Measurements from ENCODE around the gene GRIN3B. TPM values are rescaled to one million over a fixed set of nuclear protein-coding genes. Genes with fewer than 3 reads are reported as not detected.
A peak's percentile ranks its signal among the peaks of the same experiment; 100 is the strongest.

GRIN3B gene
- total and polyA plus RNA-seq, 2 experiments from 2014 or later, result 0.54 TPM; not detected in 1

DNA sequence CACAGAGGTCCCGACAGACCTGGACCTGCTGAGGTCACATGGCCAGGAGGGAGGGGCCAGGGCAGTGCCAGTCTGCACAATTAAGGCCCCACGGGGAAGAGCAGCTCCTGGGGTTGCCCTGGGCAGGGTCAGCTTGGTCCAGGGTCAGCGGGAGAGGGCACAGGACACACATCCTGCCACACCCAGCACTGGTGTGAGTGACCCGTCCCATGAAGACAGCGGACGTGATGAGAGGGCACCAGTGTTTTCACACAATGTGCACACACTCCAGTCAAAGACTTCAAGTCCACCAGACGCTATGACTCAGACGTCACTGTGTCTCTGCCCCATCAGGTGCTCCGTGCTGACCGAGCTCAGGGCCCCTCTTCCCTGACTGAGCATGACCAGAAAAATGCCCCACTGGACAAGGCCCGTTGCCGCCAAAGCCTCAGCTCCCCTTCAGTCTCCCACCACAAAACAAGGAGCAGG is 16.5 kb downstream of the GRIN3B start:
- Histone ChIP-seq H3K4me1 (ENCODE audit: insufficient read depth) (peaks cover 33% of the 10 kb centered on the region), H3K27me3 (replicated peaks; ENCODE audit: insufficient read depth) (no peaks in the 10 kb centered on the region), H3K9ac (peak overlapping the region; percentile 49), H3K27ac (peak overlapping the region; percentile 64), H3K4me2 (ENCODE audit: unreplicated experiment) (peak overlapping the region; percentile 46), H3K9me3 (ENCODE audit: low read depth) (no peaks in the 10 kb centered on the region), H3K79me2 (ENCODE audit: insufficient read depth) (peaks cover 92% of the 10 kb centered on the region), H2AFZ (no peak overlapping the region), H3F3A (ENCODE audit: insufficient read depth) (peaks cover under 1% of the 10 kb centered on the region; the same call in 1 of the 2 replicates), H3K4me3 (0 out of 2 replicates have a peak overlapping the region, but pooled peaks have one; percentile 3), H4K20me1 (ENCODE audit: insufficient read depth) (no peaks in the 10 kb centered on the region; the same call in 1 of the 2 replicates), H3K36me3 (ENCODE audit: low read depth) (no peaks in the 10 kb centered on the region), H3K9me2 (ENCODE audit: insufficient read depth) (no peaks in the 10 kb centered on the region)
- 23 to 26% methylated on average over 11 to 12 of the region's 12 CpGs for WGBS, 2 experiments (ENCODE audit: low coverage in 1 of 2, low lambda C conversion rate in 2 of 2, missing lambda C conversion rate in 2 of 2)
- DNase-seq, result peak; percentile 89
- TF ChIP-seq EZH2phosphoT487 (IDR thresholded peaks at IDR 0.05; ENCODE audit: insufficient read depth, low read depth) (no peak), EZH2 (IDR thresholded peaks at IDR 0.05; ENCODE audit: insufficient read depth, poor library complexity, severe bottlenecking) (no peak)
- in situ Hi-C loops (cut with MboI), result no loop called here

DNA sequence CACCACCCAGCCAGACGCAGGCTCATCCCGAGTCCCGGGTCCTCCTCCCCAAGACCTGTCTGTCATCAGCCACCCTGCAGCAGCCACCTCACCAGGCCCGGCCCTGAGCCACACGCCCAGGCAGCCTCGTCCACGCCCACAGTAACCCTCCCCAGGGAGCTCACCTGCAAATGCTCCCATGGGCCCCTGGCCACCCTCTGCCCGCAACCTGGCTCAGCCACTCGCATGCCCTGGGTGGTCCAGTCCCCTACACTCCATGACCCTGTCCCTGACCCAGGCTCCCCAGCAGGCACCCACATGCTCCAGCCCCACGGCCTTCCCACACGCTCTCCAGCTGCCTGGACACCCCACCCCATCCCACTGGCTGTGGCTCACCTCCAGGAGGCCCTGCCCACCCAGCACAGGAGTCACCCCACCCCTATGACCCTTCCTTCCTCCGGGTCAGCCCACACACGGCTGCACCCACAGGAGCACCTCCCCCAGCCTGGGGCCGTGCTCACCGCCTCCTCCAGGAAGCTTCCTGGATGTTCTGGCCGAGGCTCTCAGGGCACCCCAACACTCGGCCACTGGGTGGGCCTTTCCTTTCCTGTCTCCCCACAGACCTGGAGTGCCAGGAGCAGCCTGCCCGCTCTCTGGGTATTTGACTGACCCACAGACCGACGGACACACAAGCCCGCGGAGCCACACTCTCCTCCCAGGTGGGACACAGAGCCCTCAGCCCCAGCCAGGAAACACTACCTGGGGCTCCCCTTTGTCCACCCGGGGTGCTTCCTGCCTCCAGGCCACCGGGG is 17.1 kb downstream of the GRIN3B start:
- peak overlapping the region; percentile 46 for H3K4me2 ChIP-seq (ENCODE audit: unreplicated experiment)
- 55 to 58% methylated on average over 22 to 24 of the region's 24 CpGs for WGBS, 2 experiments (ENCODE audit: low coverage in 1 of 2, low lambda C conversion rate in 2 of 2, missing lambda C conversion rate in 2 of 2)
- no peak for DNase-seq
- no peaks in the 10 kb centered on the region for H3K9me3 ChIP-seq (ENCODE audit: low read depth)
- H2AFZ ChIP-seq, result no peak overlapping the region
- H3K36me3 ChIP-seq (ENCODE audit: low read depth), result no peaks in the 10 kb centered on the region
- TF ChIP-seq EZH2 (IDR thresholded peaks at IDR 0.05; ENCODE audit: insufficient read depth, poor library complexity, severe bottlenecking), result no peak
- TF ChIP-seq EZH2phosphoT487 (IDR thresholded peaks at IDR 0.05; ENCODE audit: insufficient read depth, low read depth), result no peak
- peaks cover 33% of the 10 kb centered on the region for H3K4me1 ChIP-seq (ENCODE audit: insufficient read depth)
- peaks cover 86% of the 10 kb centered on the region for H3K79me2 ChIP-seq (ENCODE audit: insufficient read depth)
- in situ Hi-C loops (cut with MboI), result no loop called here
- H3F3A ChIP-seq (ENCODE audit: insufficient read depth), result peaks cover 7% of the 10 kb centered on the region
- peak overlapping the region; percentile 64 for H3K27ac ChIP-seq
- no peaks in the 10 kb centered on the region for H3K9me2 ChIP-seq (ENCODE audit: insufficient read depth)
- H3K9ac ChIP-seq, result peak overlapping the region; percentile 49
- H4K20me1 ChIP-seq (ENCODE audit: insufficient read depth), result no peaks in the 10 kb centered on the region; the same call in 1 of the 2 replicates
- 0 out of 2 replicates have a peak overlapping the region, but pooled peaks have one; percentile 3 for H3K4me3 ChIP-seq
- no peaks in the 10 kb centered on the region for H3K27me3 ChIP-seq (replicated peaks; ENCODE audit: insufficient read depth)

DNA sequence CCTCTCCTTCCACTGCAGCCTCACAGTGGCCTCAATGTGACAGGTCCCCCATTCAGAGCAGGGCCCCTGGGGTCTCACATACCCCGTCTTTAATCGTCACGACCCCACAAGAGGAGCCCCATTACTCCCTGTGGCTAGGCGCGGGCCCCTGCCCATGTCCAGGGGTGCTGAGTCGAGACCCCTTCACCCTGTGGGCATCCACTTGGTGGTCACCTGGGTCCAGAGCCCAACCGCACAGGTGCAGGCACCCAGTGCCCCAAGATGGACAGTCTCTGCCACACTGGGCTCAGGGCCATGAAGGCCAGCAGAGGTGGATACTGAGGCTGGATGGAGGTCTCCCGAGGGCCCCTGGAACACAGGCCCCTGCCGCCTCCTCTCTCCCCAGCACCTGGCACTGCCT is 17.7 kb downstream of the GRIN3B start:
- Histone ChIP-seq H3K79me2 (ENCODE audit: insufficient read depth) (peaks cover 80% of the 10 kb centered on the region), H4K20me1 (ENCODE audit: insufficient read depth) (no peaks in the 10 kb centered on the region; the same call in 1 of the 2 replicates), H3K4me3 (no peak overlapping the region), H3K27me3 (replicated peaks; ENCODE audit: insufficient read depth) (no peaks in the 10 kb centered on the region), H3K9me3 (ENCODE audit: low read depth) (no peaks in the 10 kb centered on the region), H3K9me2 (ENCODE audit: insufficient read depth) (no peaks in the 10 kb centered on the region), H2AFZ (no peak overlapping the region), H3F3A (ENCODE audit: insufficient read depth) (peaks cover 13% of the 10 kb centered on the region), H3K36me3 (ENCODE audit: low read depth) (no peaks in the 10 kb centered on the region), H3K4me1 (ENCODE audit: insufficient read depth) (peaks cover 33% of the 10 kb centered on the region), H3K4me2 (ENCODE audit: unreplicated experiment) (no peak overlapping the region), H3K9ac (peak overlapping the region; percentile 94; the same call in 1 of the 2 replicates), H3K27ac (peak overlapping the region; percentile 64; the same call in 1 of the 2 replicates)
- TF ChIP-seq EZH2phosphoT487 (IDR thresholded peaks at IDR 0.05; ENCODE audit: insufficient read depth, low read depth), result no peak
- no peak for TF ChIP-seq EZH2 (IDR thresholded peaks at IDR 0.05; ENCODE audit: insufficient read depth, poor library complexity, severe bottlenecking)
- in situ Hi-C loops (cut with MboI), result no loop called here
- no peak for DNase-seq
- WGBS, 2 experiments (ENCODE audit: low coverage in 1 of 2, low lambda C conversion rate in 2 of 2, missing lambda C conversion rate in 2 of 2), result 78 to 81% methylated on average over 9 of the region's 9 CpGs

DNA sequence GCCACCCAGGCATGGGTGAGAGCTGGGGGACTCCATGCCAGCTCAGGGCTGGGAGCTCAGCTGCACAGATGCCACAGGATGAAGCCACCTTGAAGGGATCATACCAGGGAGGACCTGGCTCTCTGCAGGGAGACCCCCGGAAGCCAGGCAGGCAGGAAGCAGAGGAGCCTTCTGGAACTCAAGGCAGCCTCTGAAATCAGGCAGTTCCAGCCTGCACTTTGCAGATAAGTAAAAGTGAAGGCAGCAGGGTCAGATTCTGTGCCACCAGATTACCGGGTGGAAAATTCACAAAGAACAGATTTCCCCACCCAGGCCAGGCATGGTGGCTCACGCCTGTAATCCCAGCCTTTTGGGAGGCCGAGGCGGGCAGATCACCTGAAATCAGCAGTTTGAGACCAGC is 18.2 kb downstream of the GRIN3B start:
- Histone ChIP-seq H3K27ac (no peak overlapping the region; the same call in 1 of the 2 replicates), H3K4me3 (0 out of 2 replicates have a peak overlapping the region, but pooled peaks have one; percentile 85), H3K9me2 (ENCODE audit: insufficient read depth) (no peaks in the 10 kb centered on the region), H3K27me3 (replicated peaks; ENCODE audit: insufficient read depth) (no peaks in the 10 kb centered on the region), H3K9me3 (ENCODE audit: low read depth) (no peaks in the 10 kb centered on the region), H3K36me3 (ENCODE audit: low read depth) (no peaks in the 10 kb centered on the region), H2AFZ (no peak overlapping the region), H3K79me2 (ENCODE audit: insufficient read depth) (peaks cover 75% of the 10 kb centered on the region), H3K4me1 (ENCODE audit: insufficient read depth) (peaks cover 33% of the 10 kb centered on the region), H3F3A (ENCODE audit: insufficient read depth) (peaks cover 17% of the 10 kb centered on the region), H3K4me2 (ENCODE audit: unreplicated experiment) (no peak overlapping the region), H3K9ac (peak overlapping the region; percentile 94; the same call in 1 of the 2 replicates), H4K20me1 (ENCODE audit: insufficient read depth) (no peaks in the 10 kb centered on the region; the same call in 1 of the 2 replicates)
- TF ChIP-seq EZH2 (IDR thresholded peaks at IDR 0.05; ENCODE audit: insufficient read depth, poor library complexity, severe bottlenecking), result no peak
- TF ChIP-seq EZH2phosphoT487 (IDR thresholded peaks at IDR 0.05; ENCODE audit: insufficient read depth, low read depth), result no peak
- in situ Hi-C loops (cut with MboI), result no loop called here
- no peak for DNase-seq
- 62 to 80% methylated on average over 5 of the region's 5 CpGs for WGBS, 2 experiments (ENCODE audit: low coverage in 1 of 2, low lambda C conversion rate in 2 of 2, missing lambda C conversion rate in 2 of 2)
